AG04449 (cell line): ENCODE results near the gene KDM5B.

ENCODE experiments used
- CTCF ChIA-PET: fragments of 350-600 bp; formaldehyde crosslinking; extraction: SDS; loops from one replicate; lab custom pipeline; 2021; ENCODE audit warnings: antibody characterized with exemption; lab: Yijun Ruan, JAX
- POLR2A ChIA-PET: fragments of 400-600, 350-600 bp; formaldehyde crosslinking; extraction: SDS; loops from one replicate; lab custom pipeline; 2020; ENCODE audit warnings: antibody characterized with exemption, inconsistent platforms; lab: Yijun Ruan, JAX
- DNase-seq: peaks from one replicate; pipeline ENCODE4 v3.0.0-alpha.2; 2010; ENCODE audit warnings: low read depth, low spot score
- H3K4me3 ChIP-seq: 2 replicates; pipeline ENCODE4 v1.5.1; 2011; ENCODE audit warnings: low read depth, mild to moderate bottlenecking, control low read depth, low read length
- TF ChIP-seq, protein P1 (sequence below): IDR thresholded peaks from one replicate; pipeline ENCODE4 v1.5.1; 2011; ENCODE audit warnings: mild to moderate bottlenecking, moderate library complexity, low read length, control low read depth, inconsistent platforms; ENCODE audit not compliant: insufficient read depth; ENCODE audit errors: missing control alignments

The KDM5B gene

DNA sequence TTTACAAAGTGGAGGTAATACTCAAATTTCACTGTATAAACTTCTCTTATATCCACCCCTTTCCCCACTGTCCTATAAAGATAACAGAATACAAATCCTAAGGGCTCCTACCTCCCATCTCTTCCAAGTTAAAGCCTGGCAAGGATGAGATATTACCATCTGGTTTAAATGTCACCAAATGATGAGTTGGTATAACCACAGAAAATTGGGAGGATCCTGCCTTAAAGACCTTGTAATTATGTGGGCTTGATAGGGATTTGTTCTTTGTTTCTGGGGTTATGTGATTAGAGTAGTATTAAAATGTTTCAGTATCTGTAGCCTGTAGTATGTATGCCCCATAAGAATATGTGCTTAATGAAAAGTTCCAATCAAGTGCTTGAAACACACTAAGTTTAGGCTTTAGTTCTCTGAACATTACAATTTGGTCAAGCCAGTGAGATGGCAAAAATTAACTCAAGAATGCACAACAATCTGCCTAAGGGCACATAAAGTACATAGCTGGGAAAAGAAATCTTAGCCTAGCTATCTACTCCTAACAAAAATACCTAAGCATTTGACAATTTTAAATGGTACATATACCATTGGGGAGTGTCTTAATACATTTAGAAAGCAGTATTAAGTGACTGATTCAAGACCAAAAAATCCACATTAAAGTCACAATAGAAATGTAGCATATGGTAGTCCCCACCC lies 14.0 kb downstream of the KDM5B start:
- TF ChIP-seq, protein P1, sequence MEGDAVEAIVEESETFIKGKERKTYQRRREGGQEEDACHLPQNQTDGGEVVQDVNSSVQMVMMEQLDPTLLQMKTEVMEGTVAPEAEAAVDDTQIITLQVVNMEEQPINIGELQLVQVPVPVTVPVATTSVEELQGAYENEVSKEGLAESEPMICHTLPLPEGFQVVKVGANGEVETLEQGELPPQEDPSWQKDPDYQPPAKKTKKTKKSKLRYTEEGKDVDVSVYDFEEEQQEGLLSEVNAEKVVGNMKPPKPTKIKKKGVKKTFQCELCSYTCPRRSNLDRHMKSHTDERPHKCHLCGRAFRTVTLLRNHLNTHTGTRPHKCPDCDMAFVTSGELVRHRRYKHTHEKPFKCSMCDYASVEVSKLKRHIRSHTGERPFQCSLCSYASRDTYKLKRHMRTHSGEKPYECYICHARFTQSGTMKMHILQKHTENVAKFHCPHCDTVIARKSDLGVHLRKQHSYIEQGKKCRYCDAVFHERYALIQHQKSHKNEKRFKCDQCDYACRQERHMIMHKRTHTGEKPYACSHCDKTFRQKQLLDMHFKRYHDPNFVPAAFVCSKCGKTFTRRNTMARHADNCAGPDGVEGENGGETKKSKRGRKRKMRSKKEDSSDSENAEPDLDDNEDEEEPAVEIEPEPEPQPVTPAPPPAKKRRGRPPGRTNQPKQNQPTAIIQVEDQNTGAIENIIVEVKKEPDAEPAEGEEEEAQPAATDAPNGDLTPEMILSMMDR, result no peak
- DNase-seq, result no peak
- POLR2A ChIA-PET, result no interaction called here
- CTCF ChIA-PET, result no interaction called here
- no peak overlapping the region for H3K4me3 ChIP-seq

DNA sequence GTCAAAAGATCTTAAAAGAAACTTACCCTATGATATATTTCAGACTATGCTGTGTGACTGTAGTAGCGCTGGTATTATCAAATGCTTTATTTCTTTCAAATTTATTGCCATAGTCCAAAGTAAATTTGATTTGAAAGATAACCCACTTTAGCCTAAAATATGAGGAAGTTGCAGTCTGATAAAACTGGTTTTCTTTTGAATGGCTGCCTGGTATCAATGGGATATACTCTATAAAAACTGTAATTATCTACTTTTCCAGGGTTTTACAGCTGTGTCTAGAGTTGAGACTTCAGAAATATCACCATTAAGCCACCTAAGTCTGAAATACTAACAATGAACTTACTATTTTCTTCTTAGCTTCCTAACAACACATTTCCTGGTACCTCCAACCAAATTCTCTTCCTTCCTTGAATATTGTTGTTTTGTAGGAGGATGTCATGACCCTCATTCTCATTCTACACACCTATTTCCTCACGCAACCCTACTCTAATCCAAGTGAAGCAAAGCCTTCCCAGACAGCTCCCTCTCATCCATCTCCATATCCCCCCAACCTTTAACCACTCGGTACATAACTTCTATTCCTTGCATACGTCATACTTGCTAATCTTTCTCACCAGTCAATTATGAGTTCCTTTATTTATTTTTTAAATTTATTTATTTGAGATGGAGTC lies 17.0 kb downstream of the KDM5B start:
- POLR2A ChIA-PET, result no interaction called here
- no peak overlapping the region for H3K4me3 ChIP-seq
- TF ChIP-seq, protein P1, result no peak
- CTCF ChIA-PET, result interaction anchor here (0.6 to 2.2 kb wide), 4 partner anchors 11 to 19 kb away, joined by 3 to 4 read pairs (median 4); partner anchors contain the start of gene PCAT6
- no peak for DNase-seq

DNA sequence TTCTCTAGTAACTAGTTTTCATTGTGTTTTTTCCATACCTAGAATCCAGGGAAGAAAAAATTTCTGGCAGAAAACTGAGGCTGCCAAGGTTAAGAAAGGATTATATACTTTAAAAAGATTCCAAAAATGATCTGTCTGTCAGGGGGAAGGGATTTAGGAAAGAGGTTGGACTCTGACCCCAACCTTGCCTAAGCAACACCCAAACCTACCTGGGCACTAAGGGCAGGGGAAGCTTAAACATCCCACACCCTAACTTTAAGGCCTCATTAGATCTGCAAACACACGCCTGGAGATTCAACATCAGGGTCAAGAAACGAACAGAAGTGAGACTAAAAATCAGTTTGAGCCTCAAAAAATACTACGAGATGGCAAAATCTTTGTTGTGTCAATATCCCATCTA lies 19.4 kb downstream of the KDM5B start:
- H3K4me3 ChIP-seq, result no peak overlapping the region
- POLR2A ChIA-PET, result no interaction called here

GRCh38 chr1:202786804-202787203 lies 21.4 kb downstream of the KDM5B start:
- DNase-seq, result no peak
- TF ChIP-seq, protein P1, result no peak
- ChIA-PET POLR2A (interaction anchor here (0.7 kb wide), 1 partner anchor 12 kb away, joined by 3 read pairs; no protein-coding TSS in a partner anchor), CTCF (interaction anchor here (1.2 kb wide), 1 partner anchor 10 kb away, joined by 3 read pairs; no protein-coding TSS in a partner anchor)
- H3K4me3 ChIP-seq, result no peak overlapping the region

More for the DNA sequence above, 19.4 kb downstream of the KDM5B start:
- DNase-seq, result no peak
- TF ChIP-seq, protein P1, result no peak
- CTCF ChIA-PET, result interaction anchor here (1.9 kb wide), 1 partner anchor 9 kb away, joined by 4 read pairs; no protein-coding TSS in a partner anchor

DNA sequence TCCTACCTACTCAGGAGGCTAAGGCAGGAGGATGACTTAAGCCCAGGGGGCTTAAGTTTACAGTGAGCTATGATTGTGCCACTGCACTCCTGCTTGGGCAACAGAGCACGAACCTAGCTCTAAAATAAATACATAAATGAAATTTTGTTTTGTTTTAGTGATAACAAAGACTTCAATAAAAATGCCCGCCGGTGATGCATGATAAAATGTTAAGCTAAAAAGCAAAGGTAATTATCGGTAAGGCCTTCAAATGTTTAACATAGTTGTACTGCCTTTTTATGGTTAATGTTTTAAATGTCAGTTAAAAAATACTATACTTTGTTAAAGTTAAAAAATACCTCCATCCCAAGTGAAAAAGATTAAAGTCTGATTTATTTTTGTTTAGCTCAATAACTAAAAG lies 27.0 kb downstream of the KDM5B start:
- H3K4me3 ChIP-seq, result no peak overlapping the region
- no peak for DNase-seq
- CTCF ChIA-PET, result interaction anchor here (1.0 to 1.4 kb wide), 3 partner anchors 10 to 488 kb away, joined by 3 to 5 read pairs (median 4); no protein-coding TSS in a partner anchor
- TF ChIP-seq, protein P1, result no peak
- POLR2A ChIA-PET, result no interaction called here

- ChIA-PET POLR2A (no interaction called here), CTCF (interaction anchor here (0.7 kb wide), 1 partner anchor 200 kb away, joined by 3 read pairs; no protein-coding TSS in a partner anchor)
- DNase-seq, result no peak
- H3K4me3 ChIP-seq, result no peak overlapping the region
- TF ChIP-seq, protein P1, result no peak
Measured at GRCh38 chr1:202770135-202770534, 38.1 kb downstream of the KDM5B start.
